Stimulated activated CD4-positive, alpha-beta T cell treated with anti-CD3 and anti-CD28 coated beads, Interleukin-15, amount 100 ng/mL, for 48 hours (primary cell): ENCODE data around the gene DGAT2.
"Not testable (repeated sequence)": the region's sequence is repeated elsewhere in the genome, so short reads cannot be mapped to it uniquely, and the experiment has no call there.

ENCODE experiments used
- DNase-seq, 2 donors: peaks; one replicate each; pipeline ENCODE4 v3.0.0-alpha.2; 2020; ENCODE audit warnings: low read depth in 2 of 2

Gene DGAT2

DNA sequence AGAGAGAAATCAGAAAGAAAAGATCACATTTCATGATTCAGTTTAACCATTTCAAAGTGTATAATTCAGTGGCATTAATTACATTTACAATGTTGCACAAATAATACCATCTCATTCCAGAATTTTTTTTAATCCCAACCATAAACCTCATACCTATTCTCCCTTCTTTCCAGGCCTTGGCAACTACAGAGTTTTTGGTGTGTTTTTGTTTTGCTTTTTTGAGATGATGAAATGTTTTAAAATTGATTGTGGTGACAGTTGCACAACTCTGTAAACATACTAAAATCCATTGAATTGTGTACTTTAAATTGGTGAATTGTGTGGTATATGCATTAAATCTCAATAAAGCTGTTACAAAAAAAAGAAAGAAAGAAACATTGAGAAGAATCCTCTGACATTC, 13.6 kb upstream of the DGAT2 start:
- not testable (repeated sequence) for DNase-seq

DNA sequence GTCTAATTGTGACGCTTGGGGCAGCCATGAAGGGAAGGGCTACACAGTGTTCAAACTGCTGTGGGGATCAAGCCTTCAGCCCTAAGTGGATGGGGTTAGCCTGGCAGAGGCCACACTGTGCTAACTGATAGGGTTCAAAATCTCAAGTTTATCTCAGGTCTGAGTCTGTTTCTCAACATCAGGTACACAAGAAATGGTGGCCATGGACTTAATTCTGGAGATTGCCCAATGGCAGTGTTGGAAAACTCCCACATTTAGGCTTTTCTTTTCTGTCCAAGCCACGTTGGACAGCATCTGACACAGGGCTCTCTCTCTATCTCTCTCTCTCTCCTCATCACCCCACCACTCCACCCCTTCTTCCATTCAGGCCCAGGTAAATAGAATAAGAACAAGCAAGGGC, 10.9 kb upstream of the DGAT2 start:
- no peak for DNase-seq

GRCh38 chr11:75759832-75760231, 8.7 kb upstream of the DGAT2 start:
- no peak for DNase-seq

GRCh38 chr11:75760243-75760642, 8.3 kb upstream of the DGAT2 start:
- no peak for DNase-seq

- DNase-seq = no peak
Measured at GRCh38 chr11:75760710-75761493, 7.7 kb upstream of the DGAT2 start.

GRCh38 chr11:75762158-75762557, 6.4 kb upstream of the DGAT2 start:
- DNase-seq = no peak

- no peak for DNase-seq
Measured at GRCh38 chr11:75762885-75763284, 5.7 kb upstream of the DGAT2 start.

DNA sequence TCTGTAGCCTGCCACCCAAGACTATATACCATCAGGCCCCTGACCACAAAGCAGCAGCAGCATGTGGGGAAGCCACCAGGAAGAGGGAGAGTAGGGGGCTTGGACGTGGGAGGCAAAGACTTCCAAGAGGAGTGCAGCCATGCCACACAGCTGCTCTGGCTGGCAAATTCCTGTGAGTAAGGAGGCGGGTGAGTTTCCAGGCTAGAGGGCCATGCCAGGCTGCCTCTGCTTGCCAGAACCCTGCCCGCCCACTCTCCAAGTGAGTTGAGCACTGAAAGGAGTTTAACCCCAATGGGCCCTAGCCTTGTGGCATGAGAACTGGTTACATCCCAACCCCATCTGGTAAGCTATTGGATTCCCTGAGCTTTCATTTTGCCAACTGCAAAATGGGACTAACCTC, 4.7 kb upstream of the DGAT2 start:
- no peak for DNase-seq

DNA sequence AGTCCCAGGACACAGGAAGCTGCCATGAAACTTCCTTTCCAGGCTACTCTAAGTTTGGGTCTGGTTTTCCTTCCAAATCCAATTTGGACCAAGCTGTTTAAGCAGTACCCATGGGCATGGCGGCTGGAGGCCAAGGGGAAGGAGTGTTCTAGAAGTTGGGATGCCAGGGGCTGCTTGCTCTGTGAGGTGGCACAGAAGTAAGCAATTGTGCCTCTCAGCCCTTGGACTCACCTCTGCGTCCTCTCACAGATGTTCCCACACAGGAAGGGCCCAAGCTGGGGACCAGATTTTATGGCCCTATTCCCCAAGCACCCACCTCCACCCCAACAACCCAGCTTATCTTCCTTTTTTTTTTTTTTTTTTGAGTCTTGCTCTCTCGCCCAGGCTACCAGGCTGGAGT, 3.5 kb upstream of the DGAT2 start:
- DNase-seq = no peak

DNA sequence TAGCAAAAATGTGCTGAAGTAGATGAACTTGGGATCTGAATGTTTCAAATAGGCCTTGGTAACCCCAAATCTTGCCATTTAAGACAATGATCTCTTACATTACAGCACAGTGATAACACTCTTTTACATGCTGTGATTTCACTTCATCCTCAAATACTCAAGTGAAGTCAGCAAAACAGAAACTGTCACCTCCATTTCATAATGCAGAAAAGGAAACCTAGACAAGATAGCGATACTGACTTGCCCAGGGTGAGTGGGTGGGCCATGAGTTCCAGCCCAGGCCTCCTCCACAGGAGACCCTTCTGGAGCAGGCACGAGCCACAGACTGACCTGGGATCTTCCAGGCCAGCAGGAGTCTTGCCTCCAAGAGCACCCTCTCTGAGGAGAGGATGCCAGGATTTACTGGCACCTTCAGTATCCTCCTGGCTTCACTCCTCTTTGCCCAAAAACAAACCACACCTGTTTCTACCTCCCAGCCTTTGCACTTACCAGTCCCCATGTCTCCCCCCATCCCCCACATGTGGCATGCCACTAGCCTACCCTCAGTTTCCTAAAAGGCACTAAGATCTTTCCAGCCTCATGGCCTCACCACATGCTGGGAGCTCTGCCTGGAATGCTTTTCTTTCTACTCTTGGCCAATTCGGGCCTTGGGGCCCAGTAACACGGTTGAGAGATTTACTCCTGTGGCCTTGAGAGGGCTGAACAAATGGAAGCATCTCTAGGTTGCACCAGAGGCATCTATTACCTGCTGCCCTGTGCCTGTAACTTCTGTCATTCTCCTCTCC, 1.9 kb upstream of the DGAT2 start:
- DNase-seq = no peak

- no peak for DNase-seq
Measured at GRCh38 chr11:75767228-75767572, 1.4 kb upstream of the DGAT2 start.

GRCh38 chr11:75767793-75768111, 826 bp upstream of the DGAT2 start:
- DNase-seq = no peak

DNA sequence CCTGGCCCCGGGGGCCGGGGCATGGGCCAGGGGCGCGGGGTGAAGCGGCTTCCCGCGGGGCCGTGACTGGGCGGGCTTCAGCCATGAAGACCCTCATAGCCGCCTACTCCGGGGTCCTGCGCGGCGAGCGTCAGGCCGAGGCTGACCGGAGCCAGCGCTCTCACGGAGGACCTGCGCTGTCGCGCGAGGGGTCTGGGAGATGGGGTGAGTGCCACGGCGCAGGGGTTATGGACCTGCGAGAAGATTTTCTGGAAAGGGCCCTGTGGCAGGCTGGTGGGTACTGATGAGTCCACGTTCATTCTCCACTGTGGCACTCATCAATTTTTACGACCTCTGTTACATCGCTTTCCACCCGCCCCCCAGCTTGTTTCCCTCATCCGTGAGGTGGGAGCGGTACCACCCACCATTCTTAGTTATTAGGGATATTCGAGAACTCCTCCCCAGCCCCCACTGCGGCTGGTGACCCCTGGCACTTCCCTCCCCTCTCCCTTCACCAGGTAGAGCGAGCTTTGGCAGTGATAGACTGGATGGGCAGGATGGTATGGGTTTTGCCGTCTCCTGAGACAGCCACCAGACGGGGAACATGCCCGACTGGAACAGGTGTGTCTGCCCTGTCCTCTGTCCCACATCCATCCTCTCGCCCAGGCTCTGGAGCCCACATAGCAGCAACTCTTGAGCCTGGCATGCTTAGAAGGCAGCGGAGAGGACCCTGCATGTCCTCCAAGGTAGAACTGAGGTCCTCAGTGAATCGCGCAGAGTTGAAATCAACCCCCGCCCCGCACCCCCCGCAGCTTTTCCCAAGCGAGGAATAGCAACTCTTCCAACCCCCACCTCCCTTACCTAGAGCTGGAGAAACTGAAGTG, 562 bp downstream of the DGAT2 start:
- no peak for DNase-seq

DNA sequence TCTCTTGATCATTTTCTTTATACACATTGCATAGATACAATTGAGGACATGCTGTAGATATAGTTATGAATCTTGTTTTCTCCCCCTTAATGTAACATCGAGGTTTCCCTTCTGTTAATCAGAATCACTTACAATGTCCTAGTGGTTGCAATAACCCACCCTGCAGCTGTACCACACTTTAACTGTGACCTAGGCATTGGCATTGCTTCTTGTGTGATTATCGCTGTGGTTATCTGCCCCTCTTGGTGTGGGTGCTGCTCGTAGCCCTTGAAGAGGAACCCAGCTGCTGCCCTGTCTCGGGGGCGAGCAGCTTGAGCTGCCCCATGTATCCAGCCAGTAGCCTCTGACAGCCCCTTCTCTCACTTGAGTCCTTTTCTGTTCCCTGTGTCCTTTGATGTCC, 1.5 kb downstream of the DGAT2 start:
- no peak for DNase-seq

- no peak for DNase-seq
Measured at GRCh38 chr11:75771646-75772410, 3.2 kb downstream of the DGAT2 start.

DNA sequence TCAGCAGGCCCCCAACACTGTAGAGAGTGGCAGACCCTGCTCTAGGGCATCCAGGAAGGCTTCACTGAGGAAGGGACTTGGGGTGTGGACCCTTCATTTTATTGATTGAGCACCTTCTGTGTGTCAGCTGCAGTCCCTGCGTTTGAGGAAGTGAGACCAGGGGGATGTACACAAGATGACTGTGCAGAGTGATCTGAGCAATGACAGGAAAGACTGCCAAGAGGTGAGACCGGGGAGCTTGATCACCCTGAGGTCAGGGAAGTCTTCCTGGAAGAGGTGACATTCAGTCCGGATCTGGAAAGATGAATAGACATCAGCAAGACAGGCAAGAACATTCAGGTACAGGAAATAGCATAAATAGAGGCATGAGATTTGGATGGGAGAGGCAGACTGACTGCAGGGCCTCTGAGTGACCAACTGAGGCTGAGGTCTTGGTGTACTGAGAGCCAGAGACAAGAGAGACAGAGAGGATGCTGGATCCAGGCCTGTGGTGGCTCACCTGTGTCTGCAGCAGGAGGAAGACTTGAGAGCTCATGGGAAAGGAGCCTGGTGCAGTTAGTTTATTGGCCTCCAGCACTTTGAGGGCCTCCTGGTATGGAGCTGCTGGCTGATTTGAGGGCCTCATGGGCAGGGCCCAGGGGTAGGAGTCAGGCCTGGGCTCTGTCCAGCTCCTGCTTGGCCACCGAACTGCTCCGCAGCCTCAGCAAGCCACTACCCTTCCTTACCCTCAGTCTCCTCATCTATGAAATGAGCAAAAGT, 5.2 kb downstream of the DGAT2 start:
- DNase-seq = no peak

GRCh38 chr11:75775056-75775455, 6.5 kb downstream of the DGAT2 start:
- no peak for DNase-seq

DNA sequence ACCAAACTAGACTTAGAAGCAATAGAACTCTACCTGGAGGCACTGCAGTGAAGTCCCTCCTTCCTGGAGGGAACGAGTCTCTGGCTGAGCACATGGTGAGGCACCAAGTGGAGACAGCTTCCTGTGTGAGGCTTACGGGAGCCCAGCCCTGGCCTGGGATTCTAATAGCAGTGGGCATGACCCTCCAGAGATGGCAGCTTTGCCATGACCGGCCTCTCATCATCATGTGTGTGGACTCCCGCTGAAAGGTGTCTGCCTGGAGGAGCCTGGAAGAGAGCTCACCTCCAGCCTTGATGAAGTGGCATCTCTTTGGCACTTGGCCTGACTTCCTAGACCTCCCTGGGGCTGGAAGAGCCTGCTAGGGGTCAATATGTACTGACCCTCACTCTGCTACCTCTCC, 8.0 kb downstream of the DGAT2 start:
- DNase-seq = no peak

DNA sequence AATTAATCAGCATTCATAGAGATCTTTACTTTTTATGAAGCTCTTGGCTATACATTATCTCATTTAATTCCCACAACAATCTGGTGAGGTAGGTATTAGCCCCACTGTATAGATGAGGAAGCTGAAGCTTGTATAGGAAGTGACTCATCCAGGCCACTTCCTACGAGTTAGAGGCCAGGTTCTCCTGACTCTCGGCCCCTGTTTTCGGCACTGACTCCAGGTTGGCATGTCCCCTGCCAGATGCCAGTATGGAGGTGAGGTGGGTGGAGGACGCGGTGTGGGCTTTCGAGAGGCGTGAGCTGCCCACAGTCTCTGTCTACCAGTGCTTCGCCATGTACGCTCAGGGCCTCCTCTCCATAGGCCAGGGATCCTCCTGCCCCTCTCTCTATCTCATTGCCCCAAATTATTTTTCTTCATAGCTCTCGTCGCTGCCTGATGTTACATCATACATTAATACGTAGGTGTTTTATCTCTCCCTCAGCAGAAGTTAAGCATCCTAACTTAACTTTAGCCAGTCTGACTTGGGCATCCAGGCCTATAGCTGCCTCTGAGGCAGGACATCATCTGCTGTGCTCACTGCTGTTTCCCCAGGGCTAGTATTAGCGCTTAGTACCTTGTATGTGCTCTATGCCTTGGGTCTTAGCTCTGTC, 9.0 kb downstream of the DGAT2 start:
- DNase-seq = no peak

DNA sequence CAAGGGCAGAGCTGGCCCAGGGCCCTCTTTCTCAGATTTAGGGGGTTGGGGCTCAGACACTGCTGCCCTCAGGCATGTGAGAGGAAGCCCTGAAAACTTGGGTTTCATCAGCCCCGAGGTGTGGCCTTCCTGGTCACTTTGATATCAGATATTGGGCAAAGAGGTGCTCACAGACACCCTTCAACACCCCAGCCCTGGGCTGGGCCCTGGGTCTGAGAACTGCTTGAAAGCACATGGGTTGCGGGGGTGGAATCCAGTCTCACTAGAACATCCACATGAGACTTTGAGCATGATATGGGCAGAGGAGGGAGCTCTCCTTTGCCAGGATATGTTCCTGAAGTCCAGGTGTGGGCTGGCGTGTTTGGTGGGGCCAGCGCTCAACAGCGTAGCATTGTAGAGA, 10.4 kb downstream of the DGAT2 start:
- DNase-seq = no peak

DNA sequence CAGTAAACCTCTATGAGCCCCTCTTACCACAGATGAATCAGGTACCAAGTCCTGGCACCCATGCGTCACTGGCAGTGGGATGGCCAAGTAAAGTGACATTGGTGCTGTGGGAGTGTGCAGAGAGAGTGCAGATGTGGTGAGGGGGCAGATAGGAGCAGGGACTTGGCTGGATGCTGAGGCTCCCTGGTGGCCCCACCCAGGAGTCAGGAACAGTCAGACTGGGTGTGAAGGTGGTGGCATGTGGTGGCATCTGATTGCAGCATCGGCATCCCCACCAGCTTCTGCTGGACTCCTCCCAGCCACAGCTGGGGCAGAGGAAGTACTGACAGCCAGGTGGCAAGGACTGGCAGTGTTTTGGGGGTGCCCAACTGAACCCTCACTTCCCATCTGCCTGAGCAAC, 11.4 kb downstream of the DGAT2 start:
- DNase-seq = no peak
